ENCODE results near the gene PLEKHG5.

The PLEKHG5 gene

GRCh38 chr1:6491480-6491962 is at the start of gene PLEKHG5:
TSS of gene PLEKHG5 (minus strand) at chr1:6491667. CDS start at chr1:6477571, 14,096 bp downstream.
- DNase-seq (ENCODE audit: low read depth in 4 of 4, low spot score in 1 of 4): no peak

- DNase-seq (ENCODE audit: low read depth in 4 of 4, low spot score in 1 of 4): no peak
Measured at GRCh38 chr1:6538956-6539355, 47.5 kb upstream of the PLEKHG5 start.

GRCh38 chr1:6536291-6536690 is 44.8 kb upstream of the PLEKHG5 start:
- DNase-seq (ENCODE audit: low read depth in 4 of 4, low spot score in 1 of 4): no peak

- DNase-seq (ENCODE audit: low read depth in 4 of 4, low spot score in 1 of 4): no peak
Measured at GRCh38 chr1:6535214-6535613, 43.7 kb upstream of the PLEKHG5 start.

- no peak for DNase-seq (ENCODE audit: low read depth in 4 of 4, low spot score in 1 of 4)
Measured at GRCh38 chr1:6534248-6534822, 42.9 kb upstream of the PLEKHG5 start.

GRCh38 chr1:6531996-6532395 is 40.5 kb upstream of the PLEKHG5 start:
- no peak for DNase-seq (ENCODE audit: low read depth in 4 of 4, low spot score in 1 of 4)

- DNase-seq (ENCODE audit: low read depth in 4 of 4, low spot score in 1 of 4): no peak
Measured at GRCh38 chr1:6530504-6531160, 39.2 kb upstream of the PLEKHG5 start.

GRCh38 chr1:6528492-6528891 is 37.0 kb upstream of the PLEKHG5 start:
- no peak for DNase-seq (ENCODE audit: low read depth in 4 of 4, low spot score in 1 of 4)

- DNase-seq (ENCODE audit: low read depth in 4 of 4, low spot score in 1 of 4): no peak
Measured at GRCh38 chr1:6526316-6526715, 34.8 kb upstream of the PLEKHG5 start.

- DNase-seq (ENCODE audit: low read depth in 4 of 4, low spot score in 1 of 4): no peak
Measured at GRCh38 chr1:6523566-6523965, 32.1 kb upstream of the PLEKHG5 start.

GRCh38 chr1:6521536-6521935 is 30.1 kb upstream of the PLEKHG5 start:
- DNase-seq (ENCODE audit: low read depth in 4 of 4, low spot score in 1 of 4): no peak

- no peak for DNase-seq (ENCODE audit: low read depth in 4 of 4, low spot score in 1 of 4)
Measured at GRCh38 chr1:6519935-6520671, 28.6 kb upstream of the PLEKHG5 start.

GRCh38 chr1:6519491-6519934 is 28.0 kb upstream of the PLEKHG5 start:
- no peak for DNase-seq (ENCODE audit: low read depth in 4 of 4, low spot score in 1 of 4)

GRCh38 chr1:6517435-6517851 is 26.0 kb upstream of the PLEKHG5 start:
- no peak for DNase-seq (ENCODE audit: low read depth in 4 of 4, low spot score in 1 of 4)

GRCh38 chr1:6515771-6516170 is 24.3 kb upstream of the PLEKHG5 start:
- no peak for DNase-seq (ENCODE audit: low read depth in 4 of 4, low spot score in 1 of 4)

- DNase-seq (ENCODE audit: low read depth in 4 of 4, low spot score in 1 of 4): no peak
Measured at GRCh38 chr1:6513320-6513801, 21.9 kb upstream of the PLEKHG5 start.

GRCh38 chr1:6512908-6513280 is 21.4 kb upstream of the PLEKHG5 start:
- no peak for DNase-seq (ENCODE audit: low read depth in 4 of 4, low spot score in 1 of 4)

- DNase-seq (ENCODE audit: low read depth in 4 of 4, low spot score in 1 of 4): no peak
Measured at GRCh38 chr1:6512245-6512907, 20.9 kb upstream of the PLEKHG5 start.

GRCh38 chr1:6511561-6512244 is 20.2 kb upstream of the PLEKHG5 start:
- DNase-seq (ENCODE audit: low read depth in 4 of 4, low spot score in 1 of 4): no peak

GRCh38 chr1:6511056-6511455 is 19.6 kb upstream of the PLEKHG5 start:
- no peak for DNase-seq (ENCODE audit: low read depth in 4 of 4, low spot score in 1 of 4)

GRCh38 chr1:6510493-6510892 is 19.0 kb upstream of the PLEKHG5 start:
- no peak for DNase-seq (ENCODE audit: low read depth in 4 of 4, low spot score in 1 of 4)
